ENCODE results near the gene RBM20. TPM values are rescaled to one million over a fixed set of nuclear protein-coding genes. Genes with fewer than 3 reads are reported as not detected.

RBM20 gene
- total RNA-seq, 1 experiment from 2014 or later = 0.10 TPM

DNA sequence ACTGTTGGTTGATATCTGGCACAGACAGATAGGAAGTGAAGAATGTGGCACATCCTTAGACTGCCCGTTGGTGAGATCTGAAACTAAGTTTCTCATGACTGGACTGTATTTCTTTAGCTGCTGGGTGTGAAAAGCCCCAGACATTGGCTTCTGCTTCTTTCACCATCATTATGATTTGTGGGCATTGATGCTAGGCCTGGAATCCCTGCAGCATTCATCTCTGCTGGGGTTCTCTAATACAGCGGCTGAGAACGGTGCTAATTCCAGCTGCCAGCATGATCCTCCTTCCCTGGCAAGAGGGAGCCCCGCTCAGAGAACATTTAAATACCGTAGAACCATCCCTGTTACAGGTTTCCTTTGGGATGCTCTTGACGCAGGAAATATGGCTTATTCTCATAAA lies 26.2 kb downstream of the RBM20 start:
- POLR2A ChIA-PET = no interaction called here
- CTCF ChIA-PET = no interaction called here
- Histone ChIP-seq H3K27me3 (ENCODE audit: control insufficient read depth, insufficient read depth, low read length) (peaks cover 14% of the 10 kb centered on the region; the same call in 1 of the 2 replicates), H3K36me3 (ENCODE audit: control insufficient read depth, insufficient read depth, low read length) (no peaks in the 10 kb centered on the region), H3K4me3 (ENCODE audit: low read depth in 2 of 2, low read length in 2 of 2) (no peak overlapping the region), H3K4me1 (ENCODE audit: control insufficient read depth, insufficient read depth, low read length) (peaks cover 3% of the 10 kb centered on the region; the same call in 1 of the 2 replicates), H3K27ac (ENCODE audit: low read length) (no peak overlapping the region), H3K9me3 (ENCODE audit: control insufficient read depth, insufficient read depth, low read depth, low read length) (no peaks in the 10 kb centered on the region)
- TF ChIP-seq, protein P1, sequence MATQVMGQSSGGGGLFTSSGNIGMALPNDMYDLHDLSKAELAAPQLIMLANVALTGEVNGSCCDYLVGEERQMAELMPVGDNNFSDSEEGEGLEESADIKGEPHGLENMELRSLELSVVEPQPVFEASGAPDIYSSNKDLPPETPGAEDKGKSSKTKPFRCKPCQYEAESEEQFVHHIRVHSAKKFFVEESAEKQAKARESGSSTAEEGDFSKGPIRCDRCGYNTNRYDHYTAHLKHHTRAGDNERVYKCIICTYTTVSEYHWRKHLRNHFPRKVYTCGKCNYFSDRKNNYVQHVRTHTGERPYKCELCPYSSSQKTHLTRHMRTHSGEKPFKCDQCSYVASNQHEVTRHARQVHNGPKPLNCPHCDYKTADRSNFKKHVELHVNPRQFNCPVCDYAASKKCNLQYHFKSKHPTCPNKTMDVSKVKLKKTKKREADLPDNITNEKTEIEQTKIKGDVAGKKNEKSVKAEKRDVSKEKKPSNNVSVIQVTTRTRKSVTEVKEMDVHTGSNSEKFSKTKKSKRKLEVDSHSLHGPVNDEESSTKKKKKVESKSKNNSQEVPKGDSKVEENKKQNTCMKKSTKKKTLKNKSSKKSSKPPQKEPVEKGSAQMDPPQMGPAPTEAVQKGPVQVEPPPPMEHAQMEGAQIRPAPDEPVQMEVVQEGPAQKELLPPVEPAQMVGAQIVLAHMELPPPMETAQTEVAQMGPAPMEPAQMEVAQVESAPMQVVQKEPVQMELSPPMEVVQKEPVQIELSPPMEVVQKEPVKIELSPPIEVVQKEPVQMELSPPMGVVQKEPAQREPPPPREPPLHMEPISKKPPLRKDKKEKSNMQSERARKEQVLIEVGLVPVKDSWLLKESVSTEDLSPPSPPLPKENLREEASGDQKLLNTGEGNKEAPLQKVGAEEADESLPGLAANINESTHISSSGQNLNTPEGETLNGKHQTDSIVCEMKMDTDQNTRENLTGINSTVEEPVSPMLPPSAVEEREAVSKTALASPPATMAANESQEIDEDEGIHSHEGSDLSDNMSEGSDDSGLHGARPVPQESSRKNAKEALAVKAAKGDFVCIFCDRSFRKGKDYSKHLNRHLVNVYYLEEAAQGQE (IDR thresholded peaks at IDR 0.05; ENCODE audit: insufficient read depth in 1 of 2, low read depth in 2 of 2, low read length in 1 of 2) = no peak
- TF ChIP-seq SIN3A (IDR thresholded peaks at IDR 0.05; ENCODE audit: borderline replicate concordance, insufficient read depth, low read depth, low read length) (no peak), POLR2AphosphoS5 (IDR thresholded peaks at IDR 0.05; ENCODE audit: low read depth, low read length) (no peak), TCF7L2 (IDR thresholded peaks at IDR 0.05; ENCODE audit: low read depth, low read length) (no peak)
- TF ChIP-seq, protein P2, sequence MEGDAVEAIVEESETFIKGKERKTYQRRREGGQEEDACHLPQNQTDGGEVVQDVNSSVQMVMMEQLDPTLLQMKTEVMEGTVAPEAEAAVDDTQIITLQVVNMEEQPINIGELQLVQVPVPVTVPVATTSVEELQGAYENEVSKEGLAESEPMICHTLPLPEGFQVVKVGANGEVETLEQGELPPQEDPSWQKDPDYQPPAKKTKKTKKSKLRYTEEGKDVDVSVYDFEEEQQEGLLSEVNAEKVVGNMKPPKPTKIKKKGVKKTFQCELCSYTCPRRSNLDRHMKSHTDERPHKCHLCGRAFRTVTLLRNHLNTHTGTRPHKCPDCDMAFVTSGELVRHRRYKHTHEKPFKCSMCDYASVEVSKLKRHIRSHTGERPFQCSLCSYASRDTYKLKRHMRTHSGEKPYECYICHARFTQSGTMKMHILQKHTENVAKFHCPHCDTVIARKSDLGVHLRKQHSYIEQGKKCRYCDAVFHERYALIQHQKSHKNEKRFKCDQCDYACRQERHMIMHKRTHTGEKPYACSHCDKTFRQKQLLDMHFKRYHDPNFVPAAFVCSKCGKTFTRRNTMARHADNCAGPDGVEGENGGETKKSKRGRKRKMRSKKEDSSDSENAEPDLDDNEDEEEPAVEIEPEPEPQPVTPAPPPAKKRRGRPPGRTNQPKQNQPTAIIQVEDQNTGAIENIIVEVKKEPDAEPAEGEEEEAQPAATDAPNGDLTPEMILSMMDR (IDR thresholded peaks at IDR 0.05) = no peak
- ATAC-seq (no peak), DNase-seq (ENCODE audit: low read depth, low spot score) (no peak)
- BruUV-seq (replicated peaks) = no TSS peak
- intact Hi-C loops (cut with micrococcal nuclease; ENCODE audit: unreplicated experiment) = no loop called here
- in situ Hi-C loops (cut with HindIII; ENCODE audit: low pct_unique_long_range_greater_than_20kb, low sequenced_read_pairs) = no loop called here

DNA sequence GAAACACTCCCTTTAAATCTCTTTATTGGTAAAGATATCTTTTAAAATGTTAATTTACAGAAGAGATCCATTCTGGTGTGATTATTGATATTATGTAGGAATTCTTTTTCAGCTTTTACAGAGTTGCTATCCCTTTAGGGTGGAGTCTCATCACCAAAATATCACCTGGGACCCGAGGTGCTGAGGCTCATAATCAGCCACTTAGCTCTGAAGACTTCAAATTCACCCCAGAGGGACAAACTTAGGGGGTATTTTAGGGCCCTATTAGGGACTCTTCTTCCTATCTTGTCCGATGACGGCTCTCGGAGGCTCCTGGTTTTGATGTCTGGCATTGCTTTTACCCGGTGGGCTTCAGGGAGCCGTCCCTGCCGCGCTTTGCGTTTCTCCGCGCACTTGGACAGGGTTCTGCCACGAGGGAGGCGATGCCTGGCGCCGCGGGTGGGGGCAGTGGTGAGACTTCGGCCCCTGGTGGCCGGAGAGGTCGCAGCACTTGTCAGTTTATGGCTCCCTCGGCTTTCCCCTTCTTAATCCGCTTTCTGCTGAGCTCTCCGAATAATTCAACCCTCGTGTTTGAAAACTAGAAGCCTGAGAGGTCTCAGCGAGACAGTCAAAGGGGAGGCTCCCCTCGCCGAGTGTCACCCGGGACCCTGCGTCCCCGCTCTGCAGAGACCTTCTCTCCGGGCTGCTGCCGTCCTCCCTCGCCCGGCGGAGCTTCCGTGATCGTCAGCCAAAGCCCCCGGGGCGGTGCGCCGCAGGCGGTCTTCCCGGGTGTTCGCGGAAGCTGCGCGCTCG lies 27.8 kb downstream of the RBM20 start:
- no TSS peak for BruUV-seq (replicated peaks)
- intact Hi-C loops (cut with micrococcal nuclease; ENCODE audit: unreplicated experiment) (no loop called here), in situ Hi-C loops (cut with HindIII; ENCODE audit: low pct_unique_long_range_greater_than_20kb, low sequenced_read_pairs) (no loop called here)
- ATAC-seq (peak; percentile 99), DNase-seq (ENCODE audit: low read depth, low spot score) (peak; percentile 67)
- H3K4me3 ChIP-seq (ENCODE audit: low read depth in 2 of 2, low read length in 2 of 2) = peak overlapping the region; percentile 60 to 73
- CTCF ChIA-PET = interaction anchor here (0.6 to 1.3 kb wide), 5 partner anchors 12 to 61 kb away, joined by 3 to 4 read pairs (median 4); no protein-coding TSS in a partner anchor
- peak overlapping the region; percentile 2; the same call in 1 of the 2 replicates for H3K27ac ChIP-seq (ENCODE audit: low read length)
- peaks cover 22% of the 10 kb centered on the region for H3K27me3 ChIP-seq (ENCODE audit: control insufficient read depth, insufficient read depth, low read length)
- 0 out of 2 replicates have a peak, but pooled peaks cover 2% of the 10 kb centered on the region for H3K4me1 ChIP-seq (ENCODE audit: control insufficient read depth, insufficient read depth, low read length)
- no peaks in the 10 kb centered on the region for H3K36me3 ChIP-seq (ENCODE audit: control insufficient read depth, insufficient read depth, low read length)
- TF ChIP-seq, protein P1 (IDR thresholded peaks at IDR 0.05; ENCODE audit: insufficient read depth in 1 of 2, low read depth in 2 of 2, low read length in 1 of 2) = no peak; a peak in 1 of 4 replicates
- TF ChIP-seq, protein P2 (IDR thresholded peaks at IDR 0.05) = peak; percentile 97
- no peak for TF ChIP-seq SIN3A (IDR thresholded peaks at IDR 0.05; ENCODE audit: borderline replicate concordance, insufficient read depth, low read depth, low read length)
- TF ChIP-seq POLR2AphosphoS5 (IDR thresholded peaks at IDR 0.05; ENCODE audit: low read depth, low read length) = no peak
- TF ChIP-seq TCF7L2 (IDR thresholded peaks at IDR 0.05; ENCODE audit: low read depth, low read length) = 0 out of 2 replicates have a peak, but pooled peaks have one; percentile 40
- POLR2A ChIA-PET = interaction anchor here (0.5 kb wide), 1 partner anchor 59 kb away, joined by 7 read pairs; no protein-coding TSS in a partner anchor
- H3K9me3 ChIP-seq (ENCODE audit: control insufficient read depth, insufficient read depth, low read depth, low read length) = no peaks in the 10 kb centered on the region

Measured in Panc1 (cell line).